Left lung (tissue), 10 donors: ENCODE measurements around the gene PCSK1N. TPM values are rescaled to one million over a fixed set of nuclear protein-coding genes. Genes with fewer than 3 reads are reported as not detected.

Source experiments
- ATAC-seq: fragments of 200-7000 bp; cut with Tn5 transposase; one replicate; pipeline ENCODE4 v1.9.1; 2020; ENCODE audit warnings: moderate library complexity
- DNase-seq, 4 donors: peaks; one replicate each; pipeline ENCODE4 v3.0.0-alpha.2; 2013 to 2020
- H3K27ac ChIP-seq, 2 donors: fragments of 200-600 bp; sonication (generic) in 1 of 2; one replicate each; pipeline versions ENCODE4 v1.5.0 to v1.8.0; 2020 to 2021
- H3K27me3 ChIP-seq, 2 donors: fragments of 200-600 bp; sonication (generic) in 1 of 2; one replicate each; pipeline versions ENCODE4 v1.5.0 to v1.8.0; 2020 to 2021
- H3K36me3 ChIP-seq, 2 donors: fragments of 200-600 bp; sonication (generic) in 1 of 2; one replicate each; pipeline versions ENCODE4 v1.5.0 to v1.8.0; 2020 to 2021
- H3K4me1 ChIP-seq, 2 donors: fragments of 200-600 bp; one replicate each; pipeline ENCODE4 v1.8.0; 2021
- H3K4me3 ChIP-seq, 2 donors: fragments of 200-600 bp; sonication (generic) in 1 of 2; one replicate each; pipeline versions ENCODE4 v1.5.0 to v1.8.0; 2020 to 2021; ENCODE audit warnings: mild to moderate bottlenecking in 1 of 2
- H3K9me3 ChIP-seq, 2 donors: fragments of 200-600 bp; sonication (generic) in 1 of 2; one replicate each; pipeline versions ENCODE4 v1.5.0 to v1.8.0; 2020 to 2021
- CTCF ChIP-seq, 2 donors: fragments of 200-600 bp; sonication (generic) in 1 of 2; IDR thresholded peaks; one replicate each; pipeline versions ENCODE4 v1.5.0 to v1.8.0; 2021; ENCODE audit warnings: antibody characterized with exemption in 2 of 2
- intact Hi-C, 2 donors: fragments of 100-400 bp; cut with DNase I; formaldehyde crosslinking; loops; one replicate each; pipeline versions ENCODE4 v1.11.2 to v1.14.2; 2022
- polyA plus RNA-seq, 6 donors: library from polyadenylated mRNA; unstranded; fragments of 120-200 nt; gene quantifications; one replicate each; pipeline ENCODE4 v1.2.1, GENCODE V29; 2013; ENCODE audit not compliant: insufficient read length in 6 of 6
- total RNA-seq, 2 donors: library from RNA; stranded (reverse); fragmentation: NEBNext Ultra II Directional; extraction: Animal tissue kit (Norgen Biotek cat#: 25700); gene quantifications; one replicate each; pipeline ENCODE4 v1.2.1, GENCODE V29; 2021
- donor health status: DM: no; HTN: yes; CAD: no.
- donor health status: DM: no; HTN: no; CAD: no.

PCSK1N gene
- total and polyA plus RNA-seq, 8 donors: 1.4 to 4.9 (median 3.4) TPM

GRCh38 chrX:48800574-48801279 lies 34.7 kb downstream of the PCSK1N start:
- intact Hi-C loops: no loop called here
- TF ChIP-seq CTCF (IDR thresholded peaks at IDR 0.05): no peak
- DNase-seq: no peak
- no peak for ATAC-seq
- Histone ChIP-seq H3K4me1 (no peaks in the 10 kb centered on the region), H3K36me3 (peaks cover 0 to 7% of the 10 kb centered on the region in 2 donors), H3K27me3 (no peaks in the 10 kb centered on the region), H3K9me3 (no peaks in the 10 kb centered on the region), H3K27ac (peak overlapping the region; percentile 89 to 95), H3K4me3 (peak overlapping the region; percentile 44 to 52)

- no peak for TF ChIP-seq CTCF (IDR thresholded peaks at IDR 0.05)
- no peak overlapping the region for H3K27ac ChIP-seq
- intact Hi-C loops: no loop called here
- no peak for ATAC-seq
- no peak for DNase-seq
- no peaks in the 10 kb centered on the region for H3K4me1 ChIP-seq
- H3K9me3 ChIP-seq: no peaks in the 10 kb centered on the region
- H3K36me3 ChIP-seq: no peaks in the 10 kb centered on the region
- no peak overlapping the region for H3K4me3 ChIP-seq
- no peaks in the 10 kb centered on the region for H3K27me3 ChIP-seq
These were observed 37.1 kb downstream of the PCSK1N start for GRCh38 chrX:48798318-48798717.

- no peaks in the 10 kb centered on the region for H3K4me1 ChIP-seq
- no peaks in the 10 kb centered on the region for H3K9me3 ChIP-seq
- H3K27me3 ChIP-seq: no peaks in the 10 kb centered on the region
- intact Hi-C loops: no loop called here
- peak; percentile 94 for ATAC-seq
- no peak overlapping the region for H3K4me3 ChIP-seq
- TF ChIP-seq CTCF (IDR thresholded peaks at IDR 0.05): no peak
- peak in 1 of 4 donors; percentile 56 for DNase-seq
- no peaks in the 10 kb centered on the region for H3K36me3 ChIP-seq
- H3K27ac ChIP-seq: peak overlapping the region in 1 of 2 donors; percentile 7
These were observed 40.4 kb downstream of the PCSK1N start for GRCh38 chrX:48794911-48795515.

- intact Hi-C loops: no loop called here
- Histone ChIP-seq H3K4me3 (no peak overlapping the region), H3K9me3 (no peaks in the 10 kb centered on the region), H3K27ac (no peak overlapping the region), H3K4me1 (no peaks in the 10 kb centered on the region), H3K36me3 (no peaks in the 10 kb centered on the region), H3K27me3 (no peaks in the 10 kb centered on the region)
- no peak for DNase-seq
- TF ChIP-seq CTCF (IDR thresholded peaks at IDR 0.05): no peak
- no peak for ATAC-seq
These were observed 41.0 kb downstream of the PCSK1N start for GRCh38 chrX:48794340-48794910.

- H3K9me3 ChIP-seq: no peaks in the 10 kb centered on the region
- ATAC-seq (no peak), DNase-seq (no peak)
- H3K4me1 ChIP-seq: no peaks in the 10 kb centered on the region
- H3K27ac ChIP-seq: no peak overlapping the region
- no peaks in the 10 kb centered on the region for H3K27me3 ChIP-seq
- intact Hi-C loops: no loop called here
- no peak overlapping the region for H3K4me3 ChIP-seq
- H3K36me3 ChIP-seq: no peaks in the 10 kb centered on the region
- no peak for TF ChIP-seq CTCF (IDR thresholded peaks at IDR 0.05)
These were observed 41.5 kb downstream of the PCSK1N start for GRCh38 chrX:48793935-48794334.
